Hepatic stellate cell (primary cell): ENCODE data around the gene RALGAPA2.

Experiments used
- DNase-seq: peaks from one replicate; pipeline ENCODE4 v3.0.0; 2011; ENCODE audit warnings: low spot score

Gene RALGAPA2

GRCh38 chr20:20683020-20683419 lies 29.4 kb downstream of the RALGAPA2 start:
- DNase-seq: no peak

GRCh38 chr20:20680991-20681508 lies 31.4 kb downstream of the RALGAPA2 start:
- DNase-seq: no peak

GRCh38 chr20:20679316-20679715 lies 33.1 kb downstream of the RALGAPA2 start:
- no peak for DNase-seq

GRCh38 chr20:20677186-20677585 lies 35.3 kb downstream of the RALGAPA2 start:
- DNase-seq: no peak

- no peak for DNase-seq
Measured at GRCh38 chr20:20668639-20669038, 43.8 kb downstream of the RALGAPA2 start.

GRCh38 chr20:20666359-20666758 lies 46.1 kb downstream of the RALGAPA2 start:
- DNase-seq: no peak

- DNase-seq: no peak
Measured at GRCh38 chr20:20665606-20666332, 46.7 kb downstream of the RALGAPA2 start.

- no peak for DNase-seq
Measured at GRCh38 chr20:20664795-20665589, 47.5 kb downstream of the RALGAPA2 start.

GRCh38 chr20:20663841-20664240 lies 48.6 kb downstream of the RALGAPA2 start:
- DNase-seq: no peak

GRCh38 chr20:20658871-20659431 lies 53.5 kb downstream of the RALGAPA2 start:
- DNase-seq: no peak

- DNase-seq: no peak
Measured at GRCh38 chr20:20658123-20658522, 54.3 kb downstream of the RALGAPA2 start.

GRCh38 chr20:20657092-20657491 lies 55.4 kb downstream of the RALGAPA2 start:
- DNase-seq: no peak

- DNase-seq: no peak
Measured at GRCh38 chr20:20655883-20656282, 56.6 kb downstream of the RALGAPA2 start.

- no peak for DNase-seq
Measured at GRCh38 chr20:20649945-20650344, 62.5 kb downstream of the RALGAPA2 start.

GRCh38 chr20:20643927-20644326 lies 68.5 kb downstream of the RALGAPA2 start:
- DNase-seq: no peak

- no peak for DNase-seq
Measured at GRCh38 chr20:20641783-20642182, 70.7 kb downstream of the RALGAPA2 start.

GRCh38 chr20:20638878-20639277 lies 73.6 kb downstream of the RALGAPA2 start:
- no peak for DNase-seq

- DNase-seq: no peak
Measured at GRCh38 chr20:20637998-20638725, 74.3 kb downstream of the RALGAPA2 start.

GRCh38 chr20:20635006-20635405 lies 77.4 kb downstream of the RALGAPA2 start:
- no peak for DNase-seq

GRCh38 chr20:20632644-20633043 lies 79.8 kb downstream of the RALGAPA2 start:
- DNase-seq: no peak

- DNase-seq: no peak
Measured at GRCh38 chr20:20630551-20630950, 81.9 kb downstream of the RALGAPA2 start.

GRCh38 chr20:20629556-20630188 lies 82.8 kb downstream of the RALGAPA2 start:
- DNase-seq: no peak
